OCI-LY3 (cell line): ENCODE data around the gene REEP6.
"Not testable (repeated sequence)": the region's sequence is repeated elsewhere in the genome, so short reads cannot be mapped to it uniquely, and the experiment has no call there.

Source experiments
- H2AFZ ChIP-seq: fragments of 200-600, 300-600 bp; shearing (Covaris generic); 2 replicates; pipeline ENCODE4 v1.6.0; 2014; ENCODE audit warnings: antibody characterized with exemption, low read depth, low read length
- H3K27ac ChIP-seq: fragments of 200-600, 300-600 bp; sonication (generic); 2 replicates; pipeline ENCODE4 v1.5.1; 2014; ENCODE audit warnings: mild to moderate bottlenecking, low read length, moderate library complexity, mixed read lengths
- H3K27me3 ChIP-seq: fragments of 200-600, 300-600 bp; sonication (generic); 2 replicates; pipeline ENCODE4 v1.6.1; 2014; ENCODE audit warnings: low read depth, low read length, mixed read lengths
- H3K36me3 ChIP-seq: fragments of 200-600, 300-600 bp; sonication (generic); replicated peaks from 2 replicates; pipeline ENCODE3; 2014; ENCODE audit warnings: low read depth, low read length, mixed read lengths
- H3K4me1 ChIP-seq: fragments of 300-600, 200-600 bp; sonication (generic); 2 replicates; pipeline ENCODE4 v1.6.1; 2014; ENCODE audit warnings: low read length, mixed read lengths
- H3K4me2 ChIP-seq: fragments of 200-600, 300-600 bp; sonication (generic); 2 replicates; pipeline ENCODE4 v1.6.1; 2014; ENCODE audit warnings: low read length, mixed read lengths
- H3K4me3 ChIP-seq: fragments of 300-600, 200-600 bp; sonication (generic); 2 replicates; pipeline ENCODE4 v1.5.1; 2014; ENCODE audit warnings: antibody characterized with exemption, mild to moderate bottlenecking, low read length, moderate library complexity
- H3K79me2 ChIP-seq: fragments of 300-600, 200-600 bp; shearing (Covaris generic); 2 replicates; pipeline ENCODE4 v1.6.1; 2014; ENCODE audit warnings: mild to moderate bottlenecking, low read length, mixed read lengths
- H3K9ac ChIP-seq: fragments of 300-600, 200-600 bp; shearing (Covaris generic); 2 replicates; pipeline ENCODE4 v1.6.0; 2014; ENCODE audit warnings: mild to moderate bottlenecking, low read length, moderate library complexity
- H3K9me3 ChIP-seq: fragments of 200-600, 300-600 bp; shearing (Covaris generic); 2 replicates; pipeline ENCODE4 v1.6.1; 2014; ENCODE audit warnings: low read length, mixed read lengths; ENCODE audit not compliant: insufficient read depth
- H4K20me1 ChIP-seq: fragments of 200-600, 300-600 bp; sonication (generic); 2 replicates; pipeline ENCODE4 v1.6.1; 2016; ENCODE audit warnings: low read length, mixed read lengths; ENCODE audit not compliant: insufficient read depth
- EZH2phosphoT487 ChIP-seq: fragments of 200-600 bp; shearing (Covaris generic); IDR thresholded peaks from 2 replicates; pipeline ENCODE4 v1.6.1; 2018; ENCODE audit warnings: antibody characterized with exemption, mixed run types, low read depth
- TF ChIP-seq, protein P1 (sequence below): fragments of 200-600, 300-600 bp; sonication (generic); IDR thresholded peaks from 2 replicates; pipeline ENCODE4 v1.5.1; 2014; ENCODE audit warnings: antibody characterized with exemption, low read length, low read depth

REEP6 gene

DNA sequence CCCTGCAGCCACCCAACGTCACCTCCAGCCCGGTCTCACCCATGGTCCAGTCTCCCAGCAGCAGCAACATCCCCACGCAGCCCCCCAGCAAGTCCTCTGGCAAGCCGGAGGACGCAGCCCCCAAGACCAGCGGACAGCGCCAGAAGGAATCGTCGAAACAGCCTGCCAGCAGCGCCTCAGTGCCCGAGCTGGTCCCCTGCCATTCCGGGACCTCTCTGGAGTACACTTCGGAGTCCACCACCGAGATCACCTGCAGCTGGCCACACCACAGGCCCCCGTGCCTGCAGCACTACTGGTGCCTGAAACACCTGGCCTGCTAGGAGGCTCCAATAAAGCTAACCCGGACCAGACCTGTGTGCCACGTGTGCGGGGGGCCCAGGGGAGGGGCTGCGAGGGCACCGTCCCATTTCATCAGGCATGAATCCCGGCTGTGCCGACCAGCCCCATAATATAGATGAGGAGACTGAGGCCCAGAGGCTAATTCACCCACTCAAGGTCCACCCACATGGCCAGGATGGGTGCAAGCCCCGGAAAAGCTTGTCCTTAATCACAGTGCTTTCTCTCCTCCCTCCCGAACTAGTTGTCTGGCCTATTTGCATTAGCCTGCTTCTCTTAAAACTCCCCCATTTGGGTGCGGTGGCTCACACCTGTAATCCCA lies 6.7 kb downstream of the REEP6 start:
- no peaks in the 10 kb centered on the region for H3K9me3 ChIP-seq
- no peak overlapping the region for H3K4me2 ChIP-seq
- H4K20me1 ChIP-seq: no peaks in the 10 kb centered on the region
- TF ChIP-seq, protein P1, sequence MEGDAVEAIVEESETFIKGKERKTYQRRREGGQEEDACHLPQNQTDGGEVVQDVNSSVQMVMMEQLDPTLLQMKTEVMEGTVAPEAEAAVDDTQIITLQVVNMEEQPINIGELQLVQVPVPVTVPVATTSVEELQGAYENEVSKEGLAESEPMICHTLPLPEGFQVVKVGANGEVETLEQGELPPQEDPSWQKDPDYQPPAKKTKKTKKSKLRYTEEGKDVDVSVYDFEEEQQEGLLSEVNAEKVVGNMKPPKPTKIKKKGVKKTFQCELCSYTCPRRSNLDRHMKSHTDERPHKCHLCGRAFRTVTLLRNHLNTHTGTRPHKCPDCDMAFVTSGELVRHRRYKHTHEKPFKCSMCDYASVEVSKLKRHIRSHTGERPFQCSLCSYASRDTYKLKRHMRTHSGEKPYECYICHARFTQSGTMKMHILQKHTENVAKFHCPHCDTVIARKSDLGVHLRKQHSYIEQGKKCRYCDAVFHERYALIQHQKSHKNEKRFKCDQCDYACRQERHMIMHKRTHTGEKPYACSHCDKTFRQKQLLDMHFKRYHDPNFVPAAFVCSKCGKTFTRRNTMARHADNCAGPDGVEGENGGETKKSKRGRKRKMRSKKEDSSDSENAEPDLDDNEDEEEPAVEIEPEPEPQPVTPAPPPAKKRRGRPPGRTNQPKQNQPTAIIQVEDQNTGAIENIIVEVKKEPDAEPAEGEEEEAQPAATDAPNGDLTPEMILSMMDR: no peak
- no peak for TF ChIP-seq EZH2phosphoT487
- H2AFZ ChIP-seq: no peak overlapping the region
- no peaks in the 10 kb centered on the region for H3K36me3 ChIP-seq
- H3K27me3 ChIP-seq: no peaks in the 10 kb centered on the region
- no peak overlapping the region for H3K27ac ChIP-seq
- no peaks in the 10 kb centered on the region for H3K4me1 ChIP-seq
- H3K79me2 ChIP-seq: no peaks in the 10 kb centered on the region
- no peak overlapping the region for H3K9ac ChIP-seq
- no peak overlapping the region for H3K4me3 ChIP-seq

DNA sequence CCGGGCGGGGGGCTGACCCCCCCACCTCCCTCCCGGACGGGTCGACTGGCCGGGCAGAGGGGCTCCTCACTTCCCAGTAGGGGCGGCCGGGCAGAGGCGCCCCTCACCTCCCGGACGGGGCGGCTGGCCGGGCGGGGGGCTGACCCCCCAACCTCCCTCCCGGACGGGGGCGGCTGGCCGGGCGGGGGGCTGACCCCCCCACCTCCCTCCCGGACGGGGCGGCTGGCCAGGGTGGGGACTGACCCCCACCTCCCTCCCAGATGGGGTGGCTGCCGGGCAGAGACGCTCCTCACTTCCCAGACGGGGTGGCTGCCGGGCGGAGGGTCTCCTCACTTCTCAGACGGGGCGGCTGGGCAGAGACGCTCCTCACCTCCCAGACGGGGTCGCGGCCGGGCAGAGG lies 8.2 kb downstream of the REEP6 start:
- not testable (repeated sequence) for H3K4me2 ChIP-seq, H3K27me3 ChIP-seq, H2AFZ ChIP-seq, H3K36me3 ChIP-seq, H3K4me1 ChIP-seq, H3K9ac ChIP-seq, H3K9me3 ChIP-seq, H3K27ac ChIP-seq, H3K4me3 ChIP-seq, H3K79me2 ChIP-seq, H4K20me1 ChIP-seq

- TF ChIP-seq, protein P1: no peak
- TF ChIP-seq EZH2phosphoT487: no peak
- Histone ChIP-seq H2AFZ (no peak overlapping the region), H3K36me3 (no peaks in the 10 kb centered on the region), H3K9me3 (no peaks in the 10 kb centered on the region), H3K27ac (no peak overlapping the region), H3K27me3 (peaks cover 4% of the 10 kb centered on the region; the same call in 1 of the 2 replicates), H3K4me2 (no peak overlapping the region), H3K4me3 (no peak overlapping the region), H3K79me2 (no peaks in the 10 kb centered on the region), H4K20me1 (no peaks in the 10 kb centered on the region), H3K9ac (no peak overlapping the region), H3K4me1 (no peaks in the 10 kb centered on the region)
These were observed 10.2 kb downstream of the REEP6 start for GRCh38 chr19:1501200-1501595.

DNA sequence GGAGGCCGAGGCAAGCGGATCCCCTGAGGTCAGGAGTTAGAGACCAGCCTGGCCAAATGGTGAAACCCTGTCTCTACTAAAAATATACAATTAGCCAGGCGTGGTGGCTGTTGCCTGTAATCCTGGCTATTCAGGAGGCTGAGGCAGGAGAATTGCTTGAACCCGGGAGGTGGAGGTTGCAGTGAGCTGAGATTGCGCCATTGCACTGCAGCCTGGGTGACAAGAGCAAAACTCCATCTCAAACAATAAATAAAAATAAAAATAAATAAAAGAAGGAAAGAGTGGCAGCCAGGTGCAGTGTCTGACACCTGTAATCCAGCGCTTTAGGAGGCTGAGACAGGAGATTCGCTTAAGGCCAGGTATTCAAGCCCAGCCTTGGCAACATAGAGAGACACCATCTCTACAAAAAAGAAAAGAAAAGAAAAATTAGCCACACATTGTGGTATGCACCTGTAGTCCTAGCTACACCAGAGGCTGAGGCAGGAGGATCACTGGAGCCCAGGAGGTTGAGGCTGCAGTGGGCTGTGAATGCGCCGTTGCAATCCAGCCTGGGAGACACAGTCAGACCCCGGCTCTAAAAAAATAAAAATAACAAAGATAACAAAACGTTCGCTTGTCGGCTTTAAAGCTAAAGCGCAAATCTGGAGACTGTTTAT lies 11.6 kb downstream of the REEP6 start:
- Histone ChIP-seq H4K20me1 (no peaks in the 10 kb centered on the region), H3K4me2 (no peak overlapping the region), H3K4me3 (no peak overlapping the region), H2AFZ (no peak overlapping the region), H3K27me3 (peaks cover 4% of the 10 kb centered on the region; the same call in 1 of the 2 replicates), H3K4me1 (no peaks in the 10 kb centered on the region), H3K27ac (no peak overlapping the region), H3K79me2 (no peaks in the 10 kb centered on the region), H3K9me3 (no peaks in the 10 kb centered on the region), H3K9ac (no peak overlapping the region), H3K36me3 (no peaks in the 10 kb centered on the region)
- TF ChIP-seq, protein P1: no peak
- TF ChIP-seq EZH2phosphoT487: no peak
